Fibroblast of lung (primary cell): Measurements from ENCODE around the gene ASB6. TPM values are rescaled to one million over a fixed set of nuclear protein-coding genes. Genes with fewer than 3 reads are reported as not detected.

Experiments used
- DNase-seq, 2 donors: peaks; one replicate each; pipeline versions ENCODE4 v3.0.0 to v3.0.0-alpha.2; 2010; ENCODE audit warnings: low read depth in 2 of 2
- H2AFZ ChIP-seq: 2 replicates; pipeline ENCODE4 v1.5.1; 2012; ENCODE audit warnings: low read length, control low read depth, inconsistent platforms
- H3K27ac ChIP-seq: 2 replicates; pipeline ENCODE4 v1.5.1; 2011; ENCODE audit warnings: low read length, control low read depth; ENCODE audit not compliant: insufficient read depth
- H3K27me3 ChIP-seq: 2 replicates; pipeline ENCODE4 v1.5.1; 2011; ENCODE audit warnings: mild to moderate bottlenecking, low read length; ENCODE audit not compliant: control insufficient read depth, insufficient read depth
- H3K36me3 ChIP-seq: 2 replicates; pipeline ENCODE4 v1.5.1; 2011; ENCODE audit warnings: low read length; ENCODE audit not compliant: control insufficient read depth, insufficient read depth
- H3K4me1 ChIP-seq: 2 replicates; pipeline ENCODE4 v1.5.1; 2011; ENCODE audit warnings: low read length; ENCODE audit not compliant: control insufficient read depth, insufficient read depth; ENCODE audit errors: extremely low read depth
- H3K4me2 ChIP-seq: 2 replicates; pipeline ENCODE4 v1.5.1; 2011; ENCODE audit warnings: low read length, control low read depth; ENCODE audit not compliant: insufficient read depth; ENCODE audit errors: extremely low read depth
- H3K4me3 ChIP-seq, 4 experiments: fragments of 200-600 bp in 1 of 4; sonication (generic) in 1 of 4; replicated peaks in 1 of 4; 2 replicates each; pipeline ENCODE4 v1.5.1; 2011 to 2016; ENCODE audit warnings: low read length in 4 of 4, low read depth in 3 of 4, mild to moderate bottlenecking in 3 of 4, control low read depth in 2 of 4, inconsistent platforms in 1 of 4, mixed read lengths in 1 of 4; ENCODE audit not compliant: insufficient read depth in 1 of 4; ENCODE audit errors: control extremely low read depth in 1 of 4
- H3K79me2 ChIP-seq: 2 replicates; pipeline ENCODE4 v1.5.1; 2012; ENCODE audit warnings: mild to moderate bottlenecking, low read length, inconsistent platforms; ENCODE audit not compliant: control insufficient read depth, insufficient read depth
- H3K9ac ChIP-seq: 2 replicates; pipeline ENCODE4 v1.5.1; 2011; ENCODE audit warnings: mild to moderate bottlenecking, low read length, control low read depth; ENCODE audit not compliant: insufficient read depth
- H3K9me3 ChIP-seq: 2 replicates; pipeline ENCODE4 v1.5.1; 2012; ENCODE audit warnings: low read depth, low read length; ENCODE audit not compliant: control insufficient read depth, insufficient read depth
- H4K20me1 ChIP-seq: 2 replicates; pipeline ENCODE4 v1.5.1; 2011; ENCODE audit warnings: low read length; ENCODE audit not compliant: control insufficient read depth, insufficient read depth; ENCODE audit errors: extremely low read depth
- EZH2 ChIP-seq: IDR thresholded peaks from 2 replicates; pipeline ENCODE4 v1.5.1; 2012; ENCODE audit warnings: low read length, control low read depth, mild to moderate bottlenecking; ENCODE audit errors: missing control alignments
- polyA plus RNA-seq, 2 donors: library from polyadenylated mRNA; depleted of rRNA in 1 of 2; stranded (reverse) in 1 of 2; unstranded in 1 of 2; fragments of >200 nt; gene quantifications; 2 replicates each; pipeline ENCODE4 v1.2.1, GENCODE V29; 2011 to 2012; ENCODE audit warnings: missing spikeins in 1 of 2
- total RNA-seq: library from RNA; depleted of rRNA; stranded (reverse); fragments of >200 nt; gene quantifications from 2 replicates; pipeline ENCODE4 v1.2.1, GENCODE V29; 2014
- TF ChIP-seq, protein P1 (sequence below), 2 donors: IDR thresholded peaks in 1 of 2; conservative IDR thresholded peaks in 1 of 2; 1 replicate in 1 of 2; 2 replicates in 1 of 2; pipeline ENCODE4 v1.5.1; 2011 to 2012; ENCODE audit warnings: low read length in 2 of 2, control low read depth in 1 of 2, inconsistent platforms in 1 of 2, low read depth in 1 of 2, mild to moderate bottlenecking in 1 of 2

The ASB6 gene
- total and polyA plus RNA-seq, 2 donors (not counting 1 experiment from before 2014, with no cell fraction given) = 14.4 to 15.4 TPM

DNA sequence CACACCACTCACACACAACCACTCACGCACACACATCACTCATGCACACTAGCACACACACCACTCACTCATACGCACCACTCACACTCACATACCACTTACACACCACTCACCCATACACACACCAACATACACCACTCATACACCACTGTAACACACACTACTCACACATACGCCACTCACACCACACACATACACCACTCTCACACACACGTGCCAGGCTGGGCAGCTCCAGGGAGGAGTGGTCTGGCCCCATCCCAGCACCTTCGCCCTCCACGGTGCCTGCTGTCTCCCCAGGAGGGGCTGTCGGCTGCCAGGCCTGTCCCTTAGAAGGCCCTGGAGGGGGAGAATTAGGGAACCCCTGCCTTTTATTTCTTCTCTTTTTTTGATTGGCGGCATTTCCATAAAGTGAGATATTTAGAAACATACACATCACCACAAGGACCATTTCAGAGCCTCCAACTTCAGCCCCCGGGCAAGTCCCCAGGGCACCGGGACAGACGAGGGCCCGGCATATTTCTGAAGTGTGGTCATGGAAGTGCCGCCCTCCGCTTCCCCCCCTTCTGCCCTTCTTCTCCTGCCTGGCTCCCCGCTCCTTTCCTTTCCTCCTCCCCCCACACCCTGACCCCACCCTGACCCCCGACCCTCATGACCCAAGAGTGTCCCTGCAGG is 6.3 kb upstream of the ASB6 start:
- Histone ChIP-seq H3K4me3 (no peak overlapping the region), H3K27me3 (no peaks in the 10 kb centered on the region), H3K9me3 (no peaks in the 10 kb centered on the region), H3K9ac (peak overlapping the region; percentile 7), H3K4me2 (no peak overlapping the region), H3K36me3 (no peaks in the 10 kb centered on the region), H3K79me2 (no peaks in the 10 kb centered on the region), H4K20me1 (no peaks in the 10 kb centered on the region), H3K27ac (no peak overlapping the region), H2AFZ (no peak overlapping the region), H3K4me1 (peaks cover 14% of the 10 kb centered on the region)
- no peak for DNase-seq
- TF ChIP-seq EZH2 = no peak
- TF ChIP-seq, protein P1, sequence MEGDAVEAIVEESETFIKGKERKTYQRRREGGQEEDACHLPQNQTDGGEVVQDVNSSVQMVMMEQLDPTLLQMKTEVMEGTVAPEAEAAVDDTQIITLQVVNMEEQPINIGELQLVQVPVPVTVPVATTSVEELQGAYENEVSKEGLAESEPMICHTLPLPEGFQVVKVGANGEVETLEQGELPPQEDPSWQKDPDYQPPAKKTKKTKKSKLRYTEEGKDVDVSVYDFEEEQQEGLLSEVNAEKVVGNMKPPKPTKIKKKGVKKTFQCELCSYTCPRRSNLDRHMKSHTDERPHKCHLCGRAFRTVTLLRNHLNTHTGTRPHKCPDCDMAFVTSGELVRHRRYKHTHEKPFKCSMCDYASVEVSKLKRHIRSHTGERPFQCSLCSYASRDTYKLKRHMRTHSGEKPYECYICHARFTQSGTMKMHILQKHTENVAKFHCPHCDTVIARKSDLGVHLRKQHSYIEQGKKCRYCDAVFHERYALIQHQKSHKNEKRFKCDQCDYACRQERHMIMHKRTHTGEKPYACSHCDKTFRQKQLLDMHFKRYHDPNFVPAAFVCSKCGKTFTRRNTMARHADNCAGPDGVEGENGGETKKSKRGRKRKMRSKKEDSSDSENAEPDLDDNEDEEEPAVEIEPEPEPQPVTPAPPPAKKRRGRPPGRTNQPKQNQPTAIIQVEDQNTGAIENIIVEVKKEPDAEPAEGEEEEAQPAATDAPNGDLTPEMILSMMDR (conservative IDR thresholded peaks at IDR 0.05 in 1 of 2, IDR thresholded peaks at IDR 0.05 in 1 of 2; ENCODE audit: low read depth in 1 of 2, low read length in 2 of 2) = no peak

GRCh38 chr9:129647635-129648034 is 5.7 kb upstream of the ASB6 start:
- TF ChIP-seq, protein P1 (conservative IDR thresholded peaks at IDR 0.05 in 1 of 2, IDR thresholded peaks at IDR 0.05 in 1 of 2; ENCODE audit: low read depth in 1 of 2, low read length in 2 of 2) = no peak
- TF ChIP-seq EZH2 = no peak

GRCh38 chr9:129646654-129647053 is 4.7 kb upstream of the ASB6 start:
- H3K27me3 ChIP-seq = no peaks in the 10 kb centered on the region
- H3K4me1 ChIP-seq = peaks cover 14% of the 10 kb centered on the region
- H3K4me3 ChIP-seq = no peak overlapping the region
- TF ChIP-seq EZH2 = no peak
- TF ChIP-seq, protein P1 (conservative IDR thresholded peaks at IDR 0.05 in 1 of 2, IDR thresholded peaks at IDR 0.05 in 1 of 2; ENCODE audit: low read depth in 1 of 2, low read length in 2 of 2) = no peak
- DNase-seq = no peak
- no peak overlapping the region for H2AFZ ChIP-seq
- H3K4me2 ChIP-seq = no peak overlapping the region
- no peaks in the 10 kb centered on the region for H3K36me3 ChIP-seq
- H3K9me3 ChIP-seq = no peaks in the 10 kb centered on the region
- no peak overlapping the region for H3K9ac ChIP-seq
- H4K20me1 ChIP-seq = no peaks in the 10 kb centered on the region
- H3K79me2 ChIP-seq = peaks cover 2% of the 10 kb centered on the region
- H3K27ac ChIP-seq = no peak overlapping the region

More at GRCh38 chr9:129647635-129648034, 5.7 kb upstream of the ASB6 start:
- peaks cover 14% of the 10 kb centered on the region for H3K4me1 ChIP-seq
- no peak overlapping the region for H2AFZ ChIP-seq
- H3K4me2 ChIP-seq = no peak overlapping the region
- no peaks in the 10 kb centered on the region for H3K9me3 ChIP-seq
- no peaks in the 10 kb centered on the region for H3K79me2 ChIP-seq
- H3K9ac ChIP-seq = no peak overlapping the region
- no peaks in the 10 kb centered on the region for H3K36me3 ChIP-seq
- no peak for DNase-seq
- no peaks in the 10 kb centered on the region for H3K27me3 ChIP-seq
- no peak overlapping the region for H3K27ac ChIP-seq
- H3K4me3 ChIP-seq = no peak overlapping the region
- no peaks in the 10 kb centered on the region for H4K20me1 ChIP-seq
